HG03439 (cell line): ENCODE data around the gene CALML4.
"Not testable (repeated sequence)": the region's sequence is repeated elsewhere in the genome, so short reads cannot be mapped to it uniquely, and the experiment has no call there.

Experiments
- ATAC-seq: cut with Tn5 transposase; IDR thresholded peaks from one replicate; pipeline ENCODE4 v1.9.1; 2021; ENCODE audit warnings: mild to moderate bottlenecking, moderate library complexity; ENCODE audit not compliant: unreplicated experiment

CALML4 gene

DNA sequence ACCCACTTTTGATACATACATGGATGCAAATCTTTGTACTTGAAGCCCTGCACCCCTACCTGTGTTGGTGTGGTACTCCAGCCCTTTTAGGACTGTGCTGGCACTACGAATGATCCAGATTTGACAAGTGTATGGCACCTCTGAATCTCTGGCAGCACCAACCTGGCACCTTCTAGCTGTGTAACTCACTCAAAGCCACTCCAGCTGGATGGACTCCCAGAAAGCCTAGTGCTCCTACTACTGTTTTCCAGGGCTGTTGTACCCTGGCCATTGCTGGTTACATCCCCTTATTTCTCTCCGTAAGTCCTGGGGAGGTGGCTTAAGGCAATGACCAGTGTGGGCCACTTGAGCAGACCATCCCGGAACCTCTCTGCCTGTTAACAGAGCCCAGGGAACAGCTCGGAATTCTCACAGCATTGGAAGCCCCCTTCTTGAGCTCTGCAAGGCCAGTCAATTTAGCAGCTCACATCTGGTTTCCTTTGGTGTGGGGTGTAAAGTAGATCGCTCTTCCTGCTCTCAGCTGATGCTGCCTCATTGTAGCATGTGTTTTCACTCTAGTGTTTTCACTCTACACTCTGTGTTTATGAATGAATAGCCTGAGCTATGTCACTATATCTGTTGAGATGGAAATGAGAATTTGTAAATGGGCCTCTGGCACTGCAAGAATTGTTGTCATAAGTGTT lies 12.2 kb downstream of the CALML4 start:
- no peak for ATAC-seq

DNA sequence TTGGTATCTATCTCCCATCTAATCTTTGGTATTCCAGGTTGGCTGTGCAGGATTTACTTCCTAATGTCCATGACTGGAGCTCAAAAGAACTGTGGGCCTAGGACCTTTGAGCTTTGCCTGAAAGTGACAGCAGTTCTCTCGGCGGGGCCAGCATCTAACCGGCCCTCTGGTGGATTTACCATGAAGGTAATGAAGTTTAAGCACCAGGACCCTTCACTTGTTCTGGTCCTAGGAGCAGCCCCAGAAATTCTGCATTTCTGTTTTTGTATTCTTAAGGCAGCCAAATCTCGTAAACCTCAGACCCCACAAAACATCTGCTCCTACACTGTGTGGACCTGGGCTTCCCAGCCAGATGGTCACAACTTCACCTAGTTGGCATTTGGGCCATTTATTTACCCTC lies 13.0 kb downstream of the CALML4 start:
- no peak for ATAC-seq

DNA sequence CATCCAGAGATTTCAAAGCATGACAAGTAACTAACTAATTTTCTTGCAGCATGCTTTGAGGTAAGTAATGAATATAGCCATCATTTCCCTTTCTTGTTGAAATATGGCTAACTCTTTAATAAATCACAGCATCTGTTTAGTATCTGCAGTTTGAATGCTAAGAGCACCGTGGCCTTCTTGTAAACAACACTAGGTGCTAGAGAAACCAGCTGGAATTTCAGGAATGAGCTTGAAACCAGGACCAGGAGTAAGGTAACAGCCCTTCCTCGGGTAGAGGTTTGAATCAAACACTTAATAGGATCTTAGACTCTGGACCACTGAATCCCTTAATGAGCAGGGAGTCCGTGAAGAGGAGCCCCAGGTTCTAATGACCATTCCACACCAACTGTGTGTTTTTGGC lies 13.6 kb downstream of the CALML4 start:
- no peak for ATAC-seq

DNA sequence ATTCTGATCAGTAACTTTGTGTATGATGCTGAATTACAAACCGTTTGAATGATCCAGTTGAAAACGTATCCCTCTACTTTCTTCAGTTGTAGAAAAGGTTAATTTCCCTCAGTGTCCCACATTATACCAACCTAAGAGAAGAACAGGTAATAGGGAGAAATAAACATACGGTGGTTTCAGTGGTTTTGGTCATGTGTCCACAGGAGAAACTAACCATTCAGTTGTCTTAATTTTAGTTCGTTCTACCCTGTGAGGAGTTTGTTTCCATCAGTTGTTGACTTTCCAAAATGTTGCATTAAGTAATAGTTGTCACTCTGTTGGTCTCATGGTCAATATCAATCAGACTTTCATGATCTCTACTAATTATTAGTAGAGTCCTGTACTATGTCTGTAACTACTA lies 15.1 kb downstream of the CALML4 start:
- ATAC-seq = no peak

DNA sequence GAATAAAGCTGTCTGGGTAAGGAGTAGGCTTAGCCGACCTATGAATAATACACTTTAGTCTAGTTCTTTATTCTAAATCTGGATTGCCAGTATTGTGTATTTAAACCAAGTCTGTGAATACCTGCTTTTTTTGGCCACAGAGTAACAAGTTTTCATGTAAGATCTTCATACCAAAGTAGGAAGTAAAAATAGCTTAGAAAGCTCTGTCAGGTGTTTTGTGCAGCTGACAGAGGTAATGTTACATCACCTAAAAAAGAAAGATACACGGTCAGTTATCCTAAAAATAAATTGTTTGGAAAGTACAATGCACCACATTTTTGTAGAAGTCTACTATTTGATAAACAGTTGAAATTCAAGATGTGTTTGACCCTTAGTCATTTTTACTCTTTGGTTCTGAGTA lies 16.5 kb downstream of the CALML4 start:
- no peak for ATAC-seq

DNA sequence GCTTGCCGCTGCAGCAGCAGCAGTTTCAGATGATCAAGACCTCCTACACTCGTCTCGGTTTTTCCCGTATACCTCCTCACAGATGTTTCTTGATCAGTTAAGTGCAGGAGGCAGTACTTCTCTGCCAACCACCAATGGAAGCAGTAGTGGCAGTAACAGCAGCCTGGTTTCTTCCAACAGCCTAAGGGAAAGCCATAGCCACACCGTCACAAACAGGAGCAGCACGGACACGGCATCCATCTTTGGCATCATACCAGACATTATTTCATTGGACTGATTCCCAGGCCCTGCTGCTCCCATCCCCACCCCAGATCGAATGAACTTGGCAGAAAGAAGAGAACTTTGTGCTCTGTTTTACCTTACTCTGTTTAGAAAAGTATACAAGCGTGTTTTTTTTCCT lies 17.6 kb downstream of the CALML4 start:
- ATAC-seq = no peak

GRCh38 chr15:68186671-68187397 lies 18.3 kb downstream of the CALML4 start:
- ATAC-seq = no peak

- ATAC-seq = no peak
These were observed 20.3 kb downstream of the CALML4 start for GRCh38 chr15:68184616-68185480.

GRCh38 chr15:68183616-68184315 lies 21.4 kb downstream of the CALML4 start:
- ATAC-seq = no peak

GRCh38 chr15:68177742-68178141 lies 27.4 kb downstream of the CALML4 start:
- no peak for ATAC-seq

GRCh38 chr15:68176601-68177000 lies 28.5 kb downstream of the CALML4 start:
- no peak for ATAC-seq

- ATAC-seq = no peak
These were observed 29.6 kb downstream of the CALML4 start for GRCh38 chr15:68175526-68175925.

- no peak for ATAC-seq
These were observed 32.0 kb downstream of the CALML4 start for GRCh38 chr15:68173119-68173518.

GRCh38 chr15:68172037-68172436 lies 33.1 kb downstream of the CALML4 start:
- not testable (repeated sequence) for ATAC-seq

DNA sequence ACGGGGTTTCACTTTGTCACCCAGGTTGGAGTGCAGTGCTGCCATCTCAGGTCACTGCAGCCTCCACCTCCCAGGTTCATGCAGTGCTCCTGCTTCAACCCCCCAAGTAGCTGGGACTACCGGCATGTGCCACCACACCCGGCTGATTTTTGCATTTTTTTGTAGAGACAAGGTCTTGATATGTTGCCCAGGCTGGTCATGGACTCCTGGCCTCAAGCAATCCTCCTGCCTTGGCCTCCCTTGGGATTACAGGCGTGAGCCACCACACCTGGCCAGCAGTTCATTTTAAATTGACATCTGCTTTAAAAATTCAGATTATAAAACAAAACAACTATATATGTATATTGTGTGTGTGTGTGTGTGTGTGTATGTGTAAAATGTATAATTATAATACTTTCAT lies 38.3 kb downstream of the CALML4 start:
- ATAC-seq = no peak

DNA sequence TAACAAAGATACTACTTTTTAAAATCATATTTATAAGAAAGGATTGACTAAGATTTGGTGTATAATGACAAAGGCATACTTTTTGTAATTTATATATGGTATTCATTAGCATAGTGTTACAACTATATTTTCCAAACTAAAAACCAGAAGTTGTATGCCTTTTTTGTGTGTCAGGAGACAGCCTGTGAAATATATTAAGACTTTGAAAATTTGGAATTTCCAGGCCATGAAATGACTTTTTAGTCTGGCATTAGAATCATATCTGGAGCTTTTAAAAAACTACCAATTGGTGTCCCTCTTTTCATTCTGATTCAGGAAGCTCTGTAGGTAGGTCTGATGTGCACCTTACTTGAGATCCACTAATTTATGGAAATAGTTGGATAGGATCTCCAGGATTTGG lies 41.9 kb downstream of the CALML4 start:
- ATAC-seq = no peak

DNA sequence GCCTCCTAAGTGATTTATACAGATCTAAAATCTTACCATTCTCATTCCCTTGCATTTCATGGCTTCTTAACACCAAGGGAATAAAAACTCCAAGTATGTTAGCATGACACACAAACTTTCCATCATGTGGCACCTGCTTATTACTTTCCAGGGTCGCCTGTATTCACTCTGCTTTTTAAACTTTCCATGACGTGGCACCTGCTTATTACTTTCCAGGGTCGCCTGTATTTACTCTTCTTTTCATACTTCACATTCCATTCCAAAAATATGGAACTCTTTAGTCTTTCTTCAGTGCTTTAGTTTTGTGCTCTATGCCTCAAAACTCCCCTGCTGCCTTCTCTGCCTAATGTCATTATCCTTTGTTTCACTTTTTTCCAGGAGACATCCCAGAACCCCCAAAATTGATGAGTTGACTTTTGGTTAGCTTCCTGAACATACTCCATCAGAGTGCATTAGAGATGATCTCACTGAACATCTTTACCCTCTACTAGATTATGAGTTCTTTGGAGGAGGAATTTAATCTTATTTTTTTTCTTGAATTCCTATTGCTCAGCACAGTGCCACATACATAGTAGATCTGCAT lies 47.0 kb downstream of the CALML4 start:
- ATAC-seq = no peak

DNA sequence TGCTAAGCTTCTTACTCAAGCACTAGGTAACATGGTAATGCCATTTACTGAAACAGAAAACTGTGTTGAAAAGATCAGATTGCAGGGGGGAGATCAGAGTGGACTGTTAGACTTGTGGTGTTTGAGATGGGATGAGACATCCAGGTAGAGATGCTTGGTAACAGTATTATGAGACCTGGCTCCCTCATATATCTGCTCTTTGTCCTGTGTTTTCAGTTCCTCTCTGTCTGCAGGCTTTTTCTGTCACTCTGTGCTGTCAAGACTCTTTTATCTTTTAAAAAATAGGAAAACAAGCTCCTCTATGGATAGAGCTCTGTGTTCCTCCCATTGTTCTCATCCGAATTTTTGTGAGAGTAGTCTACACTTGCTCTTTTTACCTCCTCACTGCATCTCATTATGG lies 48.1 kb downstream of the CALML4 start:
- no peak for ATAC-seq

- ATAC-seq = no peak
These were observed 50.1 kb downstream of the CALML4 start for GRCh38 chr15:68154923-68155559.

DNA sequence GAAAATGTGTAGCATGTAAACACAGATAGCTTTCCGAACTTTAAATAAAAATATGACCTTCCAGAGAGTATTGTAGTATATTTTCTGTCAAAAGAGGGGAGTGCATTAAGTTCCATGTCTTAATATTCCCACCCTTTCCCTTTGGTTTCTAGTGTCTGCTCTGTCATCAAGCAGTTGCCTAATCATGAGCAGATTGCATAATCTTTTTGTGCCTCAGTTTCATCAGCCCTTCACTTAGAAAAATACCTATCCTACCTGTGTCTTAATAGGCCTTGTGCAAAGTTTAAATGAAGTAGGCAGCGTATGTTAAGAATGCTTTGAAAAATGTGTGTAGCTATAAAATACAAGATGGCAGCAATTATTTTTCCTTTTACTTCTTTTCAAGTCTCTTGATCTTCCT lies 52.8 kb downstream of the CALML4 start:
- no peak for ATAC-seq
